GM08714 (cell line): ENCODE measurements around the gene NADK.

Source experiments
- H3K4me3 ChIP-seq: fragments of 200-500 bp; sonication (Bioruptor generic); 2 replicates; pipeline ENCODE4 v1.5.1; 2014; ENCODE audit warnings: mild to moderate bottlenecking, low read length, inconsistent platforms
- ZNF274 ChIP-seq: IDR thresholded peaks from 2 replicates; pipeline ENCODE4 v1.6.1; 2012; ENCODE audit warnings: mild to moderate bottlenecking, low read depth, low read length

NADK gene, protein sequence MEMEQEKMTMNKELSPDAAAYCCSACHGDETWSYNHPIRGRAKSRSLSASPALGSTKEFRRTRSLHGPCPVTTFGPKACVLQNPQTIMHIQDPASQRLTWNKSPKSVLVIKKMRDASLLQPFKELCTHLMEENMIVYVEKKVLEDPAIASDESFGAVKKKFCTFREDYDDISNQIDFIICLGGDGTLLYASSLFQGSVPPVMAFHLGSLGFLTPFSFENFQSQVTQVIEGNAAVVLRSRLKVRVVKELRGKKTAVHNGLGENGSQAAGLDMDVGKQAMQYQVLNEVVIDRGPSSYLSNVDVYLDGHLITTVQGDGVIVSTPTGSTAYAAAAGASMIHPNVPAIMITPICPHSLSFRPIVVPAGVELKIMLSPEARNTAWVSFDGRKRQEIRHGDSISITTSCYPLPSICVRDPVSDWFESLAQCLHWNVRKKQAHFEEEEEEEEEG

DNA sequence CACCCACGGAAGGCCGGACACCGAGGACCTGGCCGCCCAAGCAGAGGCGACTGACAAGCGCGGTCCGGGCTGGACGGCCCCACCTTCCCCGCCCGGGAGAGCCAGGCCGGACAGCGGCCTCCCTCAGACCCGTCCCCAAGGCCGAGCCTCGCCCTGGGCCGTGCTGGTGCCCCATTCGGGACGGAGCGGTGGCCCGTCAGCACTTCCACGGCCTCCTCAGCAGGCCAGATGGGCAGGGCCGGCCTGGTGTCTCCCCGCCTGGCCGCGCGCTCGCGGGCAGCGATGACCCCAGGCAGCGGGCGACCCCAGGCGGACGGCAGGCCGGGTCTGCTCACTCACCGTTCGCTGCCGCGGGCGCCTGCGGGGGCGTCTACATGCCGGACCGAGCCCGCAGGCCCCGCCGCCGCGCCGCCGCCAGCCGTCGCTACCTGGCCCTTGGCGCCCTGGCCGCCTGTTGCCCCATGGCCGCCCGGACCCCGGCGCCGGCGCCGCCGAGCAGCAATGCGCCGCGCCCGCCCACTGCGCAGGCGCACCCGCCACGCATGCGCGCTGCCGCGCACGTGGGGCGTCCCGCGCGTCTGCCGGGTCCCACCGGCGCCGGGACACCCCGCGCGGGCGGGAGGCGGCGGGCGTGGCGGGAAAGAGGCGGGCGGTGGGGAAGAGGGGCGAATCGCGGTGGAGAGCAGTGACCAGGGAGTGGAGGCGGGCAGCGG is at the start of gene NADK:
NADK (minus strand) TSS at position 521 of the 713 bp plus-strand sequence. CDS start 13,064 bp downstream, outside the sequence.
- no peak for TF ChIP-seq ZNF274
- peak within 1 kb of the TSS; percentile 93 for H3K4me3 ChIP-seq

DNA sequence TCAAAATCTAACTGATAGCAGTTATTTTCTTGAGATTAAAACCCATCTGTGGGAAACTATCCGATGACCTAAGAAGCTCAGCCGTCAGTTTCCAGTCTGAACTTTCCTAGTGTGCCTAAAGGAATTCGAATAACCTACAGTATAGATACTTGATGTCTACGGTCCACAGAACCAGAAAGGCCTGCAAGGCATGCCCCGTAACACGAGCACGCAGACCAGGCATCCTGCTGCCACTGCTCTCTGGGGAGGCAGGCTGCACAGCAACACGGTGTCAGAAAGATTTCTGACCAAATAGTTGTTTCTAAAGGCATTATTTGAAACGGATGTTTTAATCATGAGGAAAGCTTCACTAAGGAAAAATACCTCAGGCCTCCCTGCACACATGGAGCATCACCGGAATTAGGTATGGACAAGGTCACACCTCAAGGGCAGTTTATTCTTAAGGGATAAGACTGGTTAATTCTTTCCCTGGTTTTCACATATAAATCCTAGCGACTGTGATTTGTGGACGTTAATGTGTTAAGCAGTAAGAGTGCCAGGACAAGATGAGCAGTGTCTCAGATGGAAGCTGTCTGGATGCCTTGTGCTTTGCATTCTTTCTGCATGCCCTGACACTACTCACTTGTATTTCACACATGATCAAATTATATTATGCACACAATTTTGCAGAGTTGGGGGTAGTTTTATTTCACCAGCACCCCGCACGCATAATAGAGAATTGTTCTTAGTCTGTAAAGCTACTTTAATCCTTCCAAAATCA is 49.0 kb upstream of the NADK start:
- no peak for TF ChIP-seq ZNF274
- H3K4me3 ChIP-seq: no peak overlapping the region

DNA sequence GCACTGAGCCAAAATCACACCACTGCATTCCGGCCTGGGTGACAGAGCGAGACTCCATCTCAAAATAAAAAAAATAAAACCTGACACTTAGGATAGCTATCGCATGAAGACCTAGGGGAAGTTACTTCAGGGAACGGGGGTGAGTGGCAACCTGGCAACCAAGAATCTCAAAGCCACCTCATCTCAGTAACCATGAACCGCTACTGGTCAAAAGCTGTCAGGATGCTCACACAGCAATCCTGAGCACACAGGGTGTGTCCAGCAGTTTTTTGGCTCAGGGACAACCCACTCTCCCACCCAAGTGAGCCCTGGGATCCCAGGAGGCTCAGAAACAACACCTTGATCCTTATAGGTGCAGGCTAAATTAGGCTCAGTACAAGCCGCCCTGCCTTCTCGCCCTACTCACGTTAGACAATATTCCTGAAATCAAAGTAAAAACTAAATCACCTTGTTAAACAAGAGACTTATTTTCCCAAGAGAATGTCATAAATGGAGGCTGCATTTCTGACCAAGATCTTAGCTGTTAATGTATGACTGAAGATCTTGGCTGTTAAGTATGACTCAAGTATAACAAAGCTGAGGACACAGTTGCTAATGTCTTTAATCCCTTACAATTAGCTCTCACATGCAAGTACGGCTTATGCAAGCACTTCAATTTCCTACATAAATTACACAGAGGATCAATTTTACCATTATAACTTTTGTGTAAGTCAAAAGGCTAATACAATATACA is 48.3 kb upstream of the NADK start:
- no peak overlapping the region for H3K4me3 ChIP-seq
- TF ChIP-seq ZNF274: no peak

DNA sequence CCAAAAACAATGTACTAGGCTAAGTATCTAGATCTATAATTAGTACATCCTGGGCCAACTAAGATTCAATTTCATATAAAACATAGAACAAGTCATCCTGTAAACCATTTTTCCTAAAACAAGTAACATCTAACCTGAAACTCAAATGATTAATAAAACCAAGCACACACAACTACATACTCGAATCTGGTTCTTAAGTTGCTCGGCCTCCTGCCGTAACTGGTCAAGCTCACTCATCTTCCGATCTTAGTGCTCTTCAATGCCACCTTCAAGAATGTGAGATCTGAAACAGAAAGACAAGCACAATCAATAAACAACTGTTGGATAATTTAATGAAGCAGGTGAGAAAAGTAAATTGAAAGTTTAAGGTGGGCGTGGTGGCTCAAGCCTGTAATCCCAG is 46.9 kb upstream of the NADK start:
- H3K4me3 ChIP-seq: no peak overlapping the region
- no peak for TF ChIP-seq ZNF274

DNA sequence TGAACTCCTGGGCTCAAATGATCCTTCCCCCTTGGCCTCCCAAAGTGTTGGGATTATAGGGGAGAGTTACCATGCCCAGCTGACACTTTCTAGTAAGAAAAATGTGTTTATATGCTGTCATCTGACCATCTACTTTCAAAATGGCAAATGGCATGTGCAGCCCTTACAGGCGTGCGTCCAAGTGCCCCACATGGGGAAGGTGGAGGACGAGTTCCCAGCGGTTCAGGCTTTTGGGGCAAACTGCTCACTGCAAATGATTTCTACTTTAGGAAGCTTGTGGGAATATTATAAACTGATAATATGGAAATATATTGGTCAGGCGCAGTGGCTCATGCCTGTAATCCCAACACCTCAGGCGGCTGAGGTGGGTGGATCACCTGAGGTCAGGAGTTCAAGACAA is 41.5 kb upstream of the NADK start:
- no peak for TF ChIP-seq ZNF274

DNA sequence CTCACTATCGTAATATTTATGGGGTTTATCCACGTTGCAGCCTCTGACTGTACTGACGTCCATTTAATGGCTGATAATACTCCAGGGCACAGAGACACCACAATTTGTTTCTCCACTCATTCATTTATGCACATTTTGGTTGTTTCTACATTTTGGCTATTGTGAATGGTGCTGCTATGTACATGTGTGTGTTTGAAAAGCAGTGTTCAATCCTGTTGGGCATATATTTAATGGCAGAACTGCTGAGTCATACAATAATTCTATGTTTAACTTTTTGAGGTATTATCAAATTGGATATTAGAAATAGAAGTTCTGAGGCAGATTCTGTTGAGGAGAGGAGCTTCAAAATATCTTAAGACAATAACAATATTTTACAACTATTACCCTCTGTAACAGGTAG is 39.0 kb upstream of the NADK start:
- H3K4me3 ChIP-seq: no peak overlapping the region
- no peak for TF ChIP-seq ZNF274

More for the DNA sequence above, 41.5 kb upstream of the NADK start:
- H3K4me3 ChIP-seq: no peak overlapping the region

DNA sequence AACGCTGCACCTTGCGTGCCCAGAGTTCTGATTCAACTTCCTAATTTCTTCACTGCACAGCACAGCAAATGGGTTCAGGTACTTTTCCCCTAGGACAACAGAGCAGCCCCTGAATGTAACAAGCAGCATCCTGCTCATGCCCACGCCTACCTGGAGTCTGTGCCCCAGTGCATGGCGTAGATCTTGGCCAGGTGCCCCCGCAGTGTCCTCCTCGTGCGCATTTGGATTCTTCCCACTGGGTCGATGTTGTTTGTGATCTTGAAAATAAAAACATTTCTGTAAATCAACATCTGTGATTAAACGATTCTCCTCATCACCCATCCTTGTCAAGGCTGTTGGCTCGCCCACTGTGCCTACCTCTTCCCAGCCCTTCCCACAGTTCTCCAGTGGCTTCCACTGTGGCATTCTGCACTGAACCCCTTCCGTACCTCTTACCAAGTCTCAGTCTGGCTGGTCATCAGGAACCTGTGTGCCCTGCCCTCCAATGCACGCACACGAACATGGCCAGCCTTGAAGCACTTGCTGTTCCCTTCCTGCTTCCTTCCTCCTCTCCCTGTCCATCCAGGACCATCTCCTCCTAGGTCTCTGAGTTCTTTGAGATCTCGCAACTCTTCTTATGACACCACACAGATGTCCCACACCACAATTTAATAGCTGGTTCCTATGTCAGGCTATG is 37.5 kb upstream of the NADK start:
- TF ChIP-seq ZNF274: no peak

DNA sequence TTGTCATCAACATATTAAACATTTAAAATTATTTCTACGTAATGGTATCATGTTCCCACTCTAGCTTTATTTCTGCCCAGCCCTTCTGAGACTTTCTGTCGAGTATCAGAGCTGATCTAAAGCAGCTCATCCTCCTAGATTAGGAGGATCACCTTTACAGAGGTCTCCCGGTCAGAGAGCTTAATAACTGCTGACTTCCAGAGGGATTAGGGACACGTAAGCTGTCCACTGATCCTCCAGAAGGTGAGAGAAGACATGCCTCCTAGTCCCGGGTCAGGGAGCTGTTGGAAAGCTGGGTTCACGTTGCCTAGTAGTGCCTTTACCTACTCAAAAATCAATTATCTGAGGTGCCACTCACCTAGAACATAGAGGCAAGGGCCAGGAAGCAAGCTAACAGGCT is 31.2 kb upstream of the NADK start:
- no peak for TF ChIP-seq ZNF274

More for the DNA sequence above, 37.5 kb upstream of the NADK start:
- H3K4me3 ChIP-seq: no peak overlapping the region

DNA sequence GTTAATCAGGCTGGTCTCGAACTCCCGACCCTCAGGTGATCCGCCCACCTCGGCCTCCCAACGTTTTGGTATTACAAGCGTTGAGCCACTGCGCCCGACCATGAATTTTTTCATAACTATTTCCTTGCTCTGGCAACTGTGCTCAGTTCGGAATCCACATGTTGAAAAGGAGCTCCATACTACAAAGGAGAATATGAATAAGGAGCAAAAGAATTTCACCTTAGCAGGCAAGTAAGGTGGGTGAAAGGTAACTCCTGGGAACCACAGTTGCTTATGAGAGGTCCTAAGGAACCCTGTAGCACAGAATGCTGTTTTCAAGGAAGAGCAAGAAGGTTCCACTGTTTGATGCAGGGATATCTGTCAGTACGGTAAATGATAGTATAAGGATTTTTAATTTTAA is 29.9 kb upstream of the NADK start:
- H3K4me3 ChIP-seq: no peak overlapping the region
- TF ChIP-seq ZNF274: no peak

More for the DNA sequence above, 31.2 kb upstream of the NADK start:
- H3K4me3 ChIP-seq: no peak overlapping the region

DNA sequence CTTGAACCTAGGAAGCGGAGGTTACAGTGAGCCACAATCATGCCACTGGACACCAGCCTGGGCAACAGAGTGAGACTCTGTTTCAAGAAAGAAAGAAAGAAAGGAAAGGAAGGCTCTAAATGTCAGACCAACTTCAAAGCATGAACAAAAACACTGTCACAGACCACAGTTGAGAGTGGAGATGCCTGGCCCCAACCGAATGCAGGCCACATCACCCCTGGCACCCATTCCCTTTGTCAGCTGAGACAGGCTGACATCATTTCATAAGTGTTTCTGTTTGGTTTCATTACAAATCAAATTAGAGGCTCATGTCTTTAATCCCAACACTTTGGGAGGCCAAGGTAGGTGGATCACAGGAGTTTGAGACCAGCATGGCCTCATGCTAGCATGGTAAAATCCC is 28.6 kb upstream of the NADK start:
- H3K4me3 ChIP-seq: no peak overlapping the region
- no peak for TF ChIP-seq ZNF274

DNA sequence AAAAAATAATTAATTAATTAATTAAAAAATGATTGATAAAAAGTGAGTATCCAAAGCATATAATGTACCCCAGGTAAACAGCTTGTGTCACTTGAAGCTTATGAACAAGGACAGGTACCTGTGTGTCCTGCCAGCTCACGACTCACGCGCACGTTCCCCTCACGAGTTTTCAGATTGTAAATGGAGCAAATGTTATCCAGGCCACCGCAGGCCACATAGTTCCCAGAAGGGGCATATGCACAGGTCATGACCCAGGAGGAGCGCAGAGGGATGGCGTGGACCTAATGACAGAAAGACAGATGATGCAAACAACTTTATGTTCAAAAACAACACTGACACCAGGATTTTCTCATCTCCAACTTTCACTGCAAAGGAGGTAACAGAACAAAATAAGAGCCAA is 26.0 kb upstream of the NADK start:
- TF ChIP-seq ZNF274: no peak

DNA sequence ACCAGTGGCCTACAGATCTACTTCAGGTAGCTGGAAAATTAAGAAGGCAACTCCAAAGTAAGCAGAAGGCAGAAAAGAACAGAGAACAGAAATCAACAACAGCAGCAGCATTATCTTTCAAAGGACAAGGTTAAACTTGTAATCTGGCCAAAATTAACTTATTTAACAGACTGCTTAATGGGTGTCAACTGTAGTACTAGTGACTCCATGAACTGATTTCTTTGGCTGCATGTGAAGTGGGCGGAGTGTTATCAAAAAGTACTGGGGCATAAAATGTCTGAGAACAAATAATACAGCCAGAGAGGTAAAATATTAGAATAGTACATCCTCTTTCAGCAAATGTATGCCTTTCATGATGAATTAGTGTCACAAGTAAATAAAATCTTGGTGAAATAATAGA is 24.6 kb upstream of the NADK start:
- H3K4me3 ChIP-seq: no peak overlapping the region
- TF ChIP-seq ZNF274: no peak

More for the DNA sequence above, 26.0 kb upstream of the NADK start:
- no peak overlapping the region for H3K4me3 ChIP-seq

DNA sequence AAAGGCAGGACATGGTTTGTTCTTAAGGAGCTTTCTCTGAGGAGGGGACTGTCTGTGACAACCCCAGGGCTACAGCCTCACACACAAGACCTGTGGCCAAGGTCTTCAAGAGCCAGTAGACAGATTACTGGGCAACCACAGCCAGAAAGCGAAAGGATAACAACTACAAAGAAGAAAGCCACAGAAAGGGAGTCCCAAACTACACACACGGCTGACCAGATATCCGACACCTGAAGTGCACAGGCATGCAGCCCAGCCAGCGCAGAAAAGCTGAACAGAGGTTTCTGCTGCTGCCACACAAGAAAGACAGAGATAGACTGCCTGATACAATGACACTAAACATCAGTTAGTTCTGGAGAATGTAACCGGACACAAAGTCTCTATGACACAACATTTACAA is 21.4 kb upstream of the NADK start:
- no peak overlapping the region for H3K4me3 ChIP-seq
- no peak for TF ChIP-seq ZNF274
